Suprapubic skin (tissue), 4 donors: Measurements from ENCODE around the gene RAP1A. TPM values are rescaled to one million over a fixed set of nuclear protein-coding genes. Genes with fewer than 3 reads are reported as not detected.
A peak's percentile ranks its signal among the peaks of the same experiment; 100 is the strongest.

Source experiments
- DNase-seq, 2 donors: peaks; one replicate each; pipeline ENCODE4 v3.0.0-alpha.2; 2019; ENCODE audit warnings: low spot score in 2 of 2
- H3K27ac ChIP-seq: fragments of 200-600 bp; sonication (generic); one replicate; pipeline ENCODE4 v1.5.1; 2019
- H3K27me3 ChIP-seq: fragments of 200-600 bp; sonication (generic); one replicate; pipeline ENCODE4 v1.5.1; 2019
- H3K36me3 ChIP-seq: fragments of 200-600 bp; sonication (generic); one replicate; pipeline ENCODE4 v1.5.1; 2019
- H3K4me1 ChIP-seq: fragments of 200-600 bp; sonication (generic); one replicate; pipeline ENCODE4 v1.5.1; 2019
- H3K4me3 ChIP-seq: fragments of 200-600 bp; sonication (generic); one replicate; pipeline ENCODE4 v1.5.1; 2019; ENCODE audit warnings: mild to moderate bottlenecking
- H3K9me3 ChIP-seq: fragments of 200-600 bp; sonication (generic); one replicate; pipeline ENCODE4 v1.5.1; 2019
- EP300 ChIP-seq: sonication (generic); formaldehyde crosslinking; IDR thresholded peaks from one replicate; pipeline ENCODE4 v1.6.1; 2017; ENCODE audit warnings: antibody characterized with exemption
- POLR2A ChIP-seq, 2 donors: fragments of 450-650 bp; IDR thresholded peaks; one replicate each; pipeline ENCODE4 v1.6.1; 2017; ENCODE audit warnings: antibody characterized with exemption in 2 of 2, mild to moderate bottlenecking in 2 of 2, moderate library complexity in 2 of 2
- POLR2AphosphoS5 ChIP-seq, 3 donors: sonication (generic); formaldehyde crosslinking; IDR thresholded peaks; one replicate each; pipeline ENCODE4 v1.6.1; 2017; ENCODE audit warnings: antibody characterized with exemption in 3 of 3
- WGBS: methylation state at CpG from one replicate; pipeline ENCODE4 v1.1.5; 2018; 5-methylcytosine and 5-hydroxymethylcytosine counted together
- total RNA-seq, 4 donors: library from RNA; depleted of rRNA; stranded (reverse); fragments of >200 nt; gene quantifications; one replicate each; pipeline ENCODE4 v1.1.0, GENCODE V29; 2016
- TF ChIP-seq, protein P1 (sequence below), 2 donors: fragments of 200-600 bp in 1 of 2; fragments of 450-650 bp in 1 of 2; sonication (generic) in 1 of 2; IDR thresholded peaks; one replicate each; pipeline ENCODE4 v1.5.1; 2016 to 2019; ENCODE audit warnings: antibody characterized with exemption in 2 of 2, mild to moderate bottlenecking in 1 of 2, moderate library complexity in 1 of 2

Gene RAP1A
- total RNA-seq, 4 donors from 2014 or later = 31.0 to 38.4 (median 35.3) TPM

DNA sequence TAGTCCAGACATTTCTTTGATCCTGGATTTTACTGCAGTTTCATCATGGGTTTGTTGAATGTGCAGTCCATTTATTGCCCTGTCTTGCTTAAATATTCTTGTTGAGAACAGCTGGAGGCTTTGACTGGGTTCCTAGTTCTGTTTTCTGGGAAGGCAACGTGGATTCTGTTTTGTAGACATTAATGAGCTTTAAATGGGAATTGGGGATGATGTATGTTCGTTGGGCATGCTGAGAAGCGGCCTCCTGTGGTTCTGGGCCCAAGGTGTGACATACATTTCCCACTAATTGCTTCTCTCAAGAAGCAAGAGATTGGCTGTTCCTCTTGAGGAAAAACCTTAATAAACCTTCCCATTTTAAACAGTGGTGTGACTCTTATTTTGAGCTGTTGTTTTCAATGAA lies 96.7 kb downstream of the RAP1A start:
- H3K4me3 ChIP-seq = no peak overlapping the region
- peaks cover 18% of the 10 kb centered on the region for H3K4me1 ChIP-seq
- H3K36me3 ChIP-seq = peaks cover 6% of the 10 kb centered on the region
- 74% methylated on average over 3 of the region's 3 CpGs for WGBS
- no peak overlapping the region for H3K27ac ChIP-seq
- TF ChIP-seq POLR2A (IDR thresholded peaks at IDR 0.05) = no peak
- no peak for TF ChIP-seq POLR2AphosphoS5 (IDR thresholded peaks at IDR 0.05)
- TF ChIP-seq, protein P1, sequence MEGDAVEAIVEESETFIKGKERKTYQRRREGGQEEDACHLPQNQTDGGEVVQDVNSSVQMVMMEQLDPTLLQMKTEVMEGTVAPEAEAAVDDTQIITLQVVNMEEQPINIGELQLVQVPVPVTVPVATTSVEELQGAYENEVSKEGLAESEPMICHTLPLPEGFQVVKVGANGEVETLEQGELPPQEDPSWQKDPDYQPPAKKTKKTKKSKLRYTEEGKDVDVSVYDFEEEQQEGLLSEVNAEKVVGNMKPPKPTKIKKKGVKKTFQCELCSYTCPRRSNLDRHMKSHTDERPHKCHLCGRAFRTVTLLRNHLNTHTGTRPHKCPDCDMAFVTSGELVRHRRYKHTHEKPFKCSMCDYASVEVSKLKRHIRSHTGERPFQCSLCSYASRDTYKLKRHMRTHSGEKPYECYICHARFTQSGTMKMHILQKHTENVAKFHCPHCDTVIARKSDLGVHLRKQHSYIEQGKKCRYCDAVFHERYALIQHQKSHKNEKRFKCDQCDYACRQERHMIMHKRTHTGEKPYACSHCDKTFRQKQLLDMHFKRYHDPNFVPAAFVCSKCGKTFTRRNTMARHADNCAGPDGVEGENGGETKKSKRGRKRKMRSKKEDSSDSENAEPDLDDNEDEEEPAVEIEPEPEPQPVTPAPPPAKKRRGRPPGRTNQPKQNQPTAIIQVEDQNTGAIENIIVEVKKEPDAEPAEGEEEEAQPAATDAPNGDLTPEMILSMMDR (IDR thresholded peaks at IDR 0.05) = no peak
- no peak for TF ChIP-seq EP300
- no peaks in the 10 kb centered on the region for H3K27me3 ChIP-seq
- no peaks in the 10 kb centered on the region for H3K9me3 ChIP-seq
- DNase-seq = no peak

DNA sequence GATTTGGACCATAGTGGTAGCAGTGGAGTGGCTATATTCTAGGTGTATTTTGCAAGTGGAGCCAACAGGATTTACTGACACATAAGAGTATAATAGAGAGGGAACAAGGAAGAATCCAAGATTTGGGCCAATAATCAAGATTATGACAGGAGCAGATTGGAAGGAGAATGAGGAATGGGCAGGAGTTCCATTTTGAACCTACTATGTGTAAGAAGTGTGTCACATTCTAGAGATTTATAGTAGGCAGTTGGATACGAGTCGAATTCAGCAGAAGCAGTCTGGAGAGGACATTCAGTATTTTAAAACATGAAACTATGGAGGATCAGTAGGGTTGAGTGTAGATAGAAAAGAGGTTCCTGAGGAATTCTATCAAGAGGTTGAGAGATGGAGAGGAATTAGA lies 97.9 kb downstream of the RAP1A start:
- no peak overlapping the region for H3K27ac ChIP-seq
- 100% methylated on average over 2 of the region's 2 CpGs for WGBS
- no peak overlapping the region for H3K4me3 ChIP-seq
- H3K4me1 ChIP-seq = peaks cover 30% of the 10 kb centered on the region
- DNase-seq = no peak
- TF ChIP-seq EP300 (no peak), POLR2A (IDR thresholded peaks at IDR 0.05) (no peak), POLR2AphosphoS5 (IDR thresholded peaks at IDR 0.05) (no peak)
- TF ChIP-seq, protein P1 (IDR thresholded peaks at IDR 0.05) = no peak
- no peaks in the 10 kb centered on the region for H3K27me3 ChIP-seq
- peaks cover 6% of the 10 kb centered on the region for H3K36me3 ChIP-seq
- no peaks in the 10 kb centered on the region for H3K9me3 ChIP-seq

DNA sequence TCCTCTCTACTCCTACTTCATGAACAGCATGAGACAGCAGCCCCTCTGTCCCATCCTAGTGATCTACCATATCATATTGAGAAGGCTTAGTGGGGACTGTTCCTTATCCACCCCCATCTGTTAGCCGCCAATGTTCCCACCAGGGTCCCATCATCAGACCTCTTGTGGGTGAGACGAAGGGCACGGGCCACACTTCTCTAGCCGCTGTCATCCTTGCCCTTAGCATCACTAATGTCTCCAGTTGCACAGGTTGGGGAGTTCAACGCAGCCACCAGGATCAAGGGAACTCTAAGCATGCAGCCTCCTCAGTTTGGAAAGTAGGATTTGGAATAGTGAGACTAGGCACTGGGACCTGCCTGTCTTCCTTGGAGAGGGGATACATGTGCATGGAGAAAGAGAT lies 99.5 kb downstream of the RAP1A start:
- peak overlapping the region; percentile 39 for H3K27ac ChIP-seq

DNA sequence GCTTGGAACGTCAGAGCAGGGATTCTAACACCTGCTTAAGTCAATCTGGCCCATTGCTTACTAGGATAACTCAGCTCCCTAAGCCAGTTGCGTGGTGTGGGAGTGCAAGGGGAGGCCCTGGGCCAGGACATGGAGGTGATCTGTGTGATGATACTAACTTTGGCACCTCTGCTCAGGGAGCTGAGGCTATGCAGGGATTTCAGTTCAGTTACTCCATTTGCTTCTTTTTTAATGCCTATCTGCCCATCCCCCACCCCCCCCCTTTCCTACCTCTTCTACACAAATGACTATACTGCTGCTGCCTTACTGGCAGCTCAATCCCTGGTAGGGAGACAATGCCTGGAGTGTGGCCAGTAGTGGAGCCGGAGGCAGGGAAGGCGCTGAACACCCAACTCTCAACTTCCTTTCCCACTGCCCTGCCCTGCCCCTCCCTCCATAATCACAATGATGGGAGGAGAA lies 100.1 kb downstream of the RAP1A start:
- 45% methylated on average over 4 of the region's 4 CpGs for WGBS
- DNase-seq = no peak
- H3K27ac ChIP-seq = peak overlapping the region; percentile 39
- no peaks in the 10 kb centered on the region for H3K9me3 ChIP-seq
- no peaks in the 10 kb centered on the region for H3K27me3 ChIP-seq
- TF ChIP-seq EP300 (no peak), POLR2A (IDR thresholded peaks at IDR 0.05) (no peak), POLR2AphosphoS5 (IDR thresholded peaks at IDR 0.05) (no peak)
- TF ChIP-seq, protein P1 (IDR thresholded peaks at IDR 0.05) = no peak
- H3K4me1 ChIP-seq = peaks cover 43% of the 10 kb centered on the region
- no peak overlapping the region for H3K4me3 ChIP-seq
- no peaks in the 10 kb centered on the region for H3K36me3 ChIP-seq

More for the DNA sequence above, 99.5 kb downstream of the RAP1A start:
- DNase-seq = no peak
- H3K36me3 ChIP-seq = no peaks in the 10 kb centered on the region
- 98% methylated on average over 5 of the region's 5 CpGs for WGBS
- H3K27me3 ChIP-seq = no peaks in the 10 kb centered on the region
- H3K4me1 ChIP-seq = peaks cover 42% of the 10 kb centered on the region
- no peak overlapping the region for H3K4me3 ChIP-seq
- TF ChIP-seq, protein P1 (IDR thresholded peaks at IDR 0.05) = no peak
- TF ChIP-seq POLR2AphosphoS5 (IDR thresholded peaks at IDR 0.05) (no peak), EP300 (no peak), POLR2A (IDR thresholded peaks at IDR 0.05) (no peak)
- no peaks in the 10 kb centered on the region for H3K9me3 ChIP-seq

DNA sequence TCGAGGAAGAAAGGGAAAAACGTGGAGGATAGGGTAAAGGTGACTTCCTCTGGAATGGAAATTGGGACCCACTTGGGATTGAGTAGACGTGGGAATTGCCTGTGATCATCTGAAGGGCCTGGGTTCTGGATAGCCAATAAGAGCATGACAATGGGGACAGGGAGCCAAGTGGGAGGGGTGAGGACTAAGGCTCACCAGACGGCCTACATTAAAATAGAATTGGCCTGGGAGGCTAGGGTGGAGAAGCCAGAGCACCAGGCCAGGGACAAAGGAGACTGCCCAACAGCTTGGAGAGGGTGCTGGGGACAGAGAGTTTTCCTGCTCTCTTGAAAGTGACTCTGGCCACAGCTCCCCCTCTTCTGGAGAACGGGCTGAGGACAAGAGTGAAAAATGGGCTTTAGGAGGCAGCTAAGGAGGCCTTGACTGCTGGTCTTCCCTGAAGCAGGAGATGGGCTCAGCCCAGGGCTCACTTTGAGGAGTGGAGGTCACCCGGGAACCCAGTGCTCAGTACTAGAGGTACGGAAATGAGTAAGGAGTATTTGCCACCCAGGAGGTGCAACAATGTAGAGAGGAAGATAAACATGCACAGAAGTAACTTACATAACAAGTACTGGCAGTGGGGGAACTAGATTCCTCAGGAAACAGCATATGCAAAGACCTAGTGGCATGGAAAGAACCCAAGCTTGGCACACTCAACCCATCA lies 100.8 kb downstream of the RAP1A start:
- no peaks in the 10 kb centered on the region for H3K9me3 ChIP-seq
- peak overlapping the region; percentile 19 for H3K27ac ChIP-seq
- TF ChIP-seq EP300 = no peak
- WGBS = 60% methylated on average over 7 of the region's 7 CpGs
- no peaks in the 10 kb centered on the region for H3K36me3 ChIP-seq
- peaks cover 49% of the 10 kb centered on the region for H3K4me1 ChIP-seq
- no peaks in the 10 kb centered on the region for H3K27me3 ChIP-seq
- no peak for DNase-seq
- H3K4me3 ChIP-seq = no peak overlapping the region
